HG03469 (cell line): ENCODE measurements around the gene SPAG6.
"Not testable (repeated sequence)": the region's sequence is repeated elsewhere in the genome, so short reads cannot be mapped to it uniquely, and the experiment has no call there.

Source experiments
- ATAC-seq: cut with Tn5 transposase; IDR thresholded peaks from one replicate; pipeline ENCODE4 v1.9.1; 2021; ENCODE audit warnings: mild to moderate bottlenecking, moderate library complexity, moderate number of reproducible peaks; ENCODE audit not compliant: unreplicated experiment

Gene SPAG6

DNA sequence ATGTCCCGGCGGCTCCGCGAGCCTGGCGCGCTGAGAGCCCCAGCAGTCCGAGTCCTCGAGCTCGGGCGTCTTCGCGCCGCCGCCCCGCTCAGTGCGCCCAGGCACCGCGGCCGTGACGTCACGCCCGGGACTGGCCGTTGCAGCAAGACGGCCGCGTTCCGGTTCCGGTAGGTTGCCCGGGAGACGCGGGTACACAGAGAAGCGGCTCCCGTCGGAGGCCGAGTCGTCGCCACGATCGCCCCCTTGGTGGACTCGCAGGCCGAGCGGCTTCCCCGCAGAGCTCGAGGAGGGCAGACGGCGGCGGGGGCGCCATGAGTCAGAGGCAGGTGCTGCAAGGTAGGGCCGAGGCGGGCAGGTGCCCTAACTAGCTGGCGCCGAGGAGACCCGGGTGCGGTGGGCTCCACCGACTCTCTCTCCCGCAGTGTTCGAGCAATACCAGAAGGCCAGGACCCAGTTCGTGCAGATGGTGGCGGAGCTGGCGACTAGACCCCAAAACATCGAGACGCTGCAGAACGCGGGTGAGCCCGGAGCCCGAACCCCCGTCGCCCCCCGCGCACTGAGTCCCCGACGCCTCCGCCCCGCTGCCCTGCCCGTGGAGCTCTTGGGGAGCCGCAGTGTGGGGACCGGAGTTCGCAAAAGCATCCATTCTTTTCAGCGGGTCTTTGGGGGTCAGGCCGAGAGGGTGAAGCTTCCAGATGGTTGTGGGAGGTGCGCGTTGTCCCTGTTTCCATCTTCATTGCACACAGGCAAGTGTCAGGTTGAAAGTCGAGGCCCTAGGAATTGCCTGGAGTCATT is at the start of gene SPAG6:
Gene SPAG6, plus strand, starts transcription at position 196 of the 795 bp plus-strand sequence. Its CDS starts 116 bp downstream, at position 312.
- no peak for ATAC-seq

DNA sequence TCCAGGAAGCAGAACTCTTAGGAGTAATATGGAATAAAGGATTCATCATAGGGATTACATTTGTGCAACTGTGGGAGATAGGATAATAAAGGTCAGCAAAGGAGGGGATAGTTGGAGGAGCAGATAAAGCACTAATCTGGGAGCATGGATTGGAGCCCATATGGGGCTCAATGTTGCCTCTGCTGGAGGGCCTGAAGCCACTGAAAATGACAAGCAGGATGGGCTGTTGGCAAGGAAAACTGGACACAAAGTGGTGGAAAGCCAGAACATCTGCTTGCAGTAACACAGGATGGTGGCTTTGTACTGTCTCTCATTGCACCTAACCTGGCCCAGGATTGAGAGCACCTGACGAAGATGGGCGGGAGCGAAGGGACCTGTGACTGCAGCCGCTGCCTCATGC is 44.1 kb upstream of the SPAG6 start:
- ATAC-seq, result no peak

DNA sequence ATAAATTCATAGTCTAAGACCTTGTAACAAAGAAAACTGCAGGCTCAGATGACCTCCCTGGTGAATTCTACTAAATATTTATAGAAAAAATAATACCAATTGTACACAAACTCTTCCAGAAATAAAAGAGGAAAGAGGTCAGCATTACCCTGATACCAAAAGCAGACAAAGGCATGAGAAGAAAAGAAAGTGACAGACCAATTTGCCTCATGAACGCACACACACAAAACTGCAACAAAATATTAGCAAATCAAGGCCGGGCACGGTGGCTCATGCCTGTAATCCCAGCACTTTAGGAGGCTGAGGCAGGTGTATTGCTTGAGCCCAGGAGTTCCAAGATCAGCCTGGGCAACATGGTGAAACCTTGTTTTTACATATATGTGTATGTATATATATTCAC is 41.8 kb upstream of the SPAG6 start:
- ATAC-seq, result no peak

DNA sequence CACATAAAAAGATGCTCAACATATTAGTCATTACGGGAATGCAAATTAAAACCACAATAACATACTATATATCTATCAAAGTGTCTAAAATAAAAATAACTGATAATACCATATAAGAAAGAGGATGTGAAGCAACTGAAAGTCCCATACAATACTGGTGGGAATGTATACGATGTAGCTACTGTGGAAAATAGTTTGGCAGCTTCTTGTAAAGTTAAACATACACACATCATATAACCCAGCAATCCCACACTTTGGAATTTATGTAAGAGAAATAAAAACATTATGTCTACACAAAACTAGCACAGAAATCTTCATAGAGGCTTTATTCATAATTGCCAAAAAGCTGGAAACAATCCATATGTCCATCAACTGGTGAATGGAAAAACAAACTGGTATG is 39.6 kb upstream of the SPAG6 start:
- ATAC-seq, result no peak

DNA sequence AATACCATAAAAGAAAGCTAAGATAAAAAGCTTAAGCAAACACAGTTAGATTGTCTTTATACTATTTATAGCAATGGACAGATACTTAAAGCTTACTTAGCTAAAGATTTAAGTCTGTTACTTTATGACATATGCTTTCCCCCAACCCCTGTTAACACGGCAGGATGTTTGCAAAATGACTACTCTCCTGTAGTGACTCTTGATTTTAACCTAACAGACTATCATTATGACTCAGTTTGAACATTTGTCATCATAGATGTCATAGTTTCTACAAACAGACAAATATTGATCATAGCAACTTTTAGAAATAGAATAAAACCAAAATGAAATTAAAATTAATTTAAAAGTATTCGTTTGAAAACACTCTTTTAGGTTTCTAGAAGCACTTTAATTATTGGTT is 36.9 kb upstream of the SPAG6 start:
- ATAC-seq, result peak; percentile 91

DNA sequence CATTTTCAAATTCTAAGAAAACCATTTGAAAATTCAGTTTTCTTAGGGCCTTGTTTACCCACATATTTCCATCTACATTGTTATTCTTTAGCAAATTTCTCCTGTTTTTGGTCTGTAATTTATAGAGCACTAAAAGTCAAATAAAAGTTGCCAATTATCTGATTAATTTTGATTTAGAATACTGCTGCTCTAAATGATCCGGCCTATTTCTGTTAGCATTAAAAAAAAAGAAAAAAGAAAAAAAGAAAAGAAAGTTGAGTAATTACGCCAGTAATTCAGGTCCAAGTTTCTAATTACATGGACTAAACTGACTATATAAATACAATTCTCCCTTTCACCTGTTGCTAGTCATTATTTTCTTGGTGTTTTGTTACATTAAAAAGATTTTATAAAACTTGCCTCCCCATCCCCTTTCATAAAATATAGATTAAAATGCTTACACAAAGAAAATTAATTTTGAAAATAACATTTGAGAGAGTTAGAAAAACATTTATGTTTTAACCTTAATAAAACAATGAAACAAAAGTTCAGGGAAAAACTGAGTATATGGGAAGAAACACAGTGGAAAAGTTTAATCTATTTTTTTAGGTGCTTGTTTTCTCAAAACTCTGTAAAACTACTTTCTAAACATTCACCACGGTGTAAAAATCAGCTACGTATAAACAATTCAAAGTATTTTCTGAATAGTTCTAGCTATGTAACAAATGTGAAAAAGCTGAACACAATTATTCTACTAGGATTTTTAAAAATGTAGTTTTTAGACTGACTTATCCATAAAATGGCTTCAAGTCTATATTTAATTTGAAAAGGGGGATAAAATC is 35.9 kb upstream of the SPAG6 start:
- ATAC-seq, result no peak

DNA sequence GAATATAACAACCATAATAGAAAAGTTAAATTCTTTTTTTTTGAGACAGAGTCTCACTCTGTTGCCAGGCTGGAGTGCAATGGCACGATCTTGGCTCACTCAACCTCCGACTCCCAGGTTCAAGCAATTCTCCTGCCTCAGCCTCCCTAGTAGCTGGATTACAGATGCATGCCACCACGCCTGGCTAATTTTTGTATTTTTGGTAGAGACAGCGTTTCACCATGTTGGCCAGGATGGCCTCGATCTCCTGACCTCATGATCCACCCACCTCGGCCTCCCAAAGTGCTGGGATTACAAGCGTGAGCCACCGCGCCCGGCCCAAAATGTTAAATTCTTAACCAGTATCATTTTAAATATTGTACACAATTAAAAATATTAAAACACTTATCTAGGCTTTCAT is 35.3 kb upstream of the SPAG6 start:
- not testable (repeated sequence) for ATAC-seq

DNA sequence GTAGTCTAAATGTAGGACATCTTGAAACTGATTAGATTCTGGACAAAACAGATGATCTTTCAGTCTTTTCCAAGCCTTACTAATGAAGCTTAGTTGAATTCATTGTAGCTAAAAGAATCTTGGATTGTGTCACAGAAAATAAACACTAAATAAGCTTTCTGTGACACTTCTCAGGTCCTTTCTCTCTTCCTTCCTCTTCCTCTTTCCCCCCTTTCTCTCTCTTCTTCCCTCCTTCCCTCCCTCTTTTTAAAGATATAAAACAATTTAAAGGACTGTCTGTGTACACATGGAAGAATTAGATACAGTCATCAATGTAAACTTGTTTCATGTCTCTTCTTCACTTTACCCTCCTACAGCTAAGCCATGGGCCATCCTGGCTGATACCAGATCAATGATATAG is 34.4 kb upstream of the SPAG6 start:
- ATAC-seq, result no peak

DNA sequence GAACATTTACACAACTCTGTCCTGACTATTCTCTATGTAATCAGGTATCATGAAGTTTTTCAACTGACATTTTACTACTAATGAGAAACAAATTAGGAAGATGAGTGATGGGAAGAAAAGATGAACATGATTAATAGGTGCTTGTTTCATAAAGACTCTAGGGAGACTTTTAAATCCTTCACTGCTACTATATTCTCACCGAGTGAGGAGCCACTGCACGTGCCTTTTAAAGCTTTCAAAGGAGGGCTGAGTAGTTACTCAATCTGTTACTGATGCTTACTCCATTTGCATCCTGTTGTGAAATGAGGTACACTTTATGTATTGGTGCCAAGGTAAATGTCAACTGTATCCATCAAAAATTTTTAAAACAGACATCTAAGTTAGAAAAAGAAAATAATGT is 30.4 kb upstream of the SPAG6 start:
- ATAC-seq, result no peak

DNA sequence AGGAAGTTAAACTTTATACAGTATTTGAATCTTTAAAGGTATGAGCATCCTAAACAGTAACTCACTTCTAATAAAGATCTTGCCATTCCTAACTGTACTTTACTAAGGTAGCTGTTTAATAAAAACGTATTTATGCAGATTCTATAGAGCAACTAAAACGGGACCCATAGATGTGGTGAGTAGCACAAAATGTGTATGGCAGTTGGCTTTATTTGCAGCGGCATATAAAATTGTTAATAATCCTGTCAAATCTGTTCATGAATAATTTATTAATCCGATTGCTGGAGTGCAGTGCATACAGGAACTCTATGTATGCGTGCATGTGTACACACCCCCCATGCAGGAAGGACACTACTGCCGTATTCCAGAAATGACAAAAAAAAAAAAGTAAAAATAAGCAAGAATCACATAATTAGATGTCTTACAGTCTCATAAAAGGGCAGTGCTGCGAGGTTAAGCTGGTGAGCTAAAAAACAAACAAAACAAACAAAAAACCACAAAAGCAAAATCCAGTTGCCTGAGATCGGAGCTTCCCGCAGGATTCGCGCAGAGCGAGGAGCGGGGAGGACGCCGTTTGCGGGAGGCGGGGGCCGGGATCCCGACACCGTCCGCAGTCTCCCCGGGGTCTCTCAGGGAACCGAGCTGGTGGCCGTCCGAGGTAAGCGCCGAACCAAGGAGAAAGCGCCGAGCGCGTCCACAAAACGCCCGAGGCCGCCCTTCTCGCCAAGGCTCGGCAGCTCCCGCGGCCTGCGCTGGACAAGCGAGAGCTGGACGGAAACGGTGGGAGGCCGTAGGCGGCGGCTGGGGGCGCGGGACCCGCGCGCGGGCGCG is 29.6 kb upstream of the SPAG6 start:
- peak; percentile 5 for ATAC-seq

DNA sequence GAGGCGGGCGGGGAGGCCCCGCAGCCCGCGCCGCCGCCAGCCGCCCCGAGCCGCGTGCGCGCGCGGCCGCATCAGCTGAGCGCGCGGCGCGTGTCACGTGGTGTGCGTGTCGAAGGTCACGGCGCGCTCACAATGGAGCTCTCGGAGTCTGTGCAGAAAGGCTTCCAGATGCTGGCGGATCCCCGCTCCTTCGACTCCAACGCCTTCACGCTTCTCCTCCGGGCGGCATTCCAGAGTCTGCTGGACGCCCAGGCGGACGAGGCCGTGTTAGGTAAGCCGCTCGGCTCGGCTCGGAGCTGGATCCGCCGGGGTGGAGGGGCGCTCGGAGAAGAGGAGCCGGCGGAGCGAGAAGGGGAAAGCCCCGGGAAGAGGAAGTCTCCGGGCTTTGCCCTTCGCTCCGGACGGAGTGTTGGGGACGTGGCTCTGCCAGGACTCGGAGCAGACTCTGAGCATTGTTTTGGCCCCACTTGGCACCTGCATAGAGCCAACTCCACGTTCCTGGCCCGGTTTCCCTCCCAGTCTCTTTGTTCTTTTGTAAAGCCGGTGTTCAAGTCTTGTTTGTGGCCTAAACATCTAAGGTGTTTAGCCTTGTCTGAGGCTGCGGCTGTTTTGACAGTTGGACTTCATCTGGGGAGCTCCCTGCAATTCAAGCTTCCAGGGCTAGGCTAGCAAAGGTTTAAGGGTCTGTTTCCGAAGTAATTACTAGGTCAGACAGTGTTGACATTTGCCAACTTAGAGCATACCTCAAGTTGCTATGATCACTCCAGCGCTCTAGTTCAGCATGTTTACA is 28.8 kb upstream of the SPAG6 start, which contains the start of gene COMMD3:
Gene COMMD3, plus strand, starts transcription at position 103 of the 790 bp plus-strand sequence. Its CDS starts 30 bp downstream, at position 133.
- ATAC-seq, result peak; percentile 49

DNA sequence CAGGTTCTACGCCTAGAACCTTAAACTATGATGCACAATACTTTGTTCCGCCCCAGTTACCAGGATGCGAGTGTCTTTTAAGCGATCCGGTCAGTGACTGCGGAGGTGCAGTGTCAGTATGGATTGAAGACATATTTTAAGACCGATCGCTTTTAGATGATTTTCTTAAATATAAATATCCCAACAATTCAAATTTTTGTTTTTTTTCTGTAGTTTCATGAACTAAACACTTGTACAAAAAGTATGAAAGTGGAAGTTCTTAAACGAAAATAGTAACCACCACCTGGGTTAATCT is 28.3 kb upstream of the SPAG6 start:
- peak; percentile 22 for ATAC-seq

DNA sequence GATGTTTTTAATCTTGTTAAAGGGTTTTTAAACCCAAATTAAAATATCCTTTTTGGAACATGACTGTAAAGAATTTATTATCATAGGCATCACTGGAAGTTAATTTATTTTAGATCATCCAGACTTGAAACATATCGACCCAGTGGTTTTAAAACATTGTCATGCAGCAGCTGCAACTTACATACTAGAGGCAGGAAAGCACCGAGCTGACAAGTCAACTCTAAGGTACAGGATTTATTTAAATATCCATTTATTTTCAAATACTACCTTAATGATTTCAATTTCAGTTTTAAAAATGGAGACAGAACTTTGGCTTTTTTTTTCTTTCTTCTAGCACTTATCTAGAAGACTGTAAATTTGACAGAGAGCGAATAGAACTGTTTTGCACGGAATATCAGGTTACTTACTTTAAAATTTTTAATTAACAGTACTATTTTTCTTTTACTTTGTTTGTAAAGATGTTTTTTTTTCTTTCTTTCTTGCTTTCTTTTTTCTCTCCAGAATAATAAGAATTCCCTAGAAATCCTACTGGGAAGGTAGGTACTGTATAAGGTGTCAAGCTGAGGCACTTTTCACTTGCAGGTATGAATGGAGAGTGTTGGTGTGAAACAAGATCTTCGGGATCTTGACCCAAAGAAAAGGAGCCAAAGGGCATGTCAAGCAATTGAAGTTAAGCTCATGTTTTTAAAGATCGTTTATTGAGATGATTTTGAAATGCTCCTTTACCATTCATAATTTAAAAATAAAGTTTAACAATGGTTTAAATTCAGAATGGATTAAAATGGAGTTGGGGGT is 27.3 kb upstream of the SPAG6 start:
- ATAC-seq, result no peak

DNA sequence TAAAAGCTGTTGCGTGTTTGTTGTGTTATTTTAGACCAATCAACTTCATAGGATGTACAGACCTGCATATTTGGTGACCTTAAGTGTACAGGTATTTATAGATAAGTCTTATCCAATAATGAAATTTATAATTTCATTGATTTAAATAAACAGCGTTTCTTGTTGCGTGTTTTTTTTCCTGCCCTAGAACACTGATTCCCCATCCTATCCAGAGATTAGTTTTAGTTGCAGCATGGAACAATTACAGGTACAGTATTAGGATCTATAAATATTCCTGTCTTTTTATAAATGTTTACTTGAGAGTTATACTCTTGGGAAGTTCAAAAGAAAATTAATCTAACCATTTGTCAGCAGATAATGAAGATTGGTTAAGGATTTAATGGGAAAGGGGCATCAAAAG is 26.5 kb upstream of the SPAG6 start:
- ATAC-seq, result no peak

DNA sequence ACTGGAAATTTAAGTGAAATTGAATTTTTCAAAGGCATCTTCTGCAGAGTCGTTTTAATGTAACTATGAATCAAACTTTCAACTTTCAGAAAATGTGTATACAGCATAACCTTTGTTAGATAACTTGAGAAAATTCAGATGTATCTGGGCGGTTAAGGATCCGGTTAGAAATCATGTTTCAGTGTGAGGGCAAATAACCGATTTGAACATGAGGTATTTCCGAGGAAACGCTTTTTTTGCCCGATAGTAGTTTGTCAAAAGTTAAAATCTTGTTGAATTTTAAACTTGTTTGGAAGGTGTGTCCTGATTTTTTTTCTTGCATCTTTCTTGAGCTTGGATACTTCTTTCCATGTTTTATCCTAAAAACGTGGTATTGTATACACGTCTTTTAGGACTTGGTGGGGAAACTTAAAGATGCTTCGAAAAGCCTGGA is 25.7 kb upstream of the SPAG6 start:
- ATAC-seq, result no peak

DNA sequence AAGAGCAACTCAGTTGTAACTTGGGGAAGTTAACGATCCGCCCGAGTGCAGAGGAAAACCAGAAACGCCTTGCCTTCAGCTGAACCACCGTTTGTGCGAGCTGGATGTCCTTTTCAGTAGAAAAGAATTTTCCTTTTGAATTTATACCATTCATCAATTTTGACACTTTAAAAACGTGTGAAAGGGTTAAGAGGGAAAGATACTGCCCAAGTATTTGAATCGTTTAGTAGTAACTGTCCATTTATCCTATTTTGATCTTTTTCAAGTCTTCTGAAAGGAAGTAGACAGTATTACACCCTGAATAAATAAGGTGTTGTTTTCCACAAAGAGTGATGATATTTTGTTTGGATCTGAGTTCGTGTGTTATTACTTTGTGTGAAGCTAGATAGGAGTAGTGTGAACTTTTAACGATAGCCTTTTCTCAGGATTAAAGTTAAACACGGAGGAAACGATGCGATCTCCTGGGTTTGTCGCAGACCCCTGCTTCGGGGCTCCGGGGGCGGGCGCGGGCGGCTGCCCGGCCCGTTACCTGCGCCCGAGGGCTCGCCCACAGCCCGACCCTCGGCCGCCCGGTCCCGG is 25.2 kb upstream of the SPAG6 start:
- ATAC-seq, result no peak

DNA sequence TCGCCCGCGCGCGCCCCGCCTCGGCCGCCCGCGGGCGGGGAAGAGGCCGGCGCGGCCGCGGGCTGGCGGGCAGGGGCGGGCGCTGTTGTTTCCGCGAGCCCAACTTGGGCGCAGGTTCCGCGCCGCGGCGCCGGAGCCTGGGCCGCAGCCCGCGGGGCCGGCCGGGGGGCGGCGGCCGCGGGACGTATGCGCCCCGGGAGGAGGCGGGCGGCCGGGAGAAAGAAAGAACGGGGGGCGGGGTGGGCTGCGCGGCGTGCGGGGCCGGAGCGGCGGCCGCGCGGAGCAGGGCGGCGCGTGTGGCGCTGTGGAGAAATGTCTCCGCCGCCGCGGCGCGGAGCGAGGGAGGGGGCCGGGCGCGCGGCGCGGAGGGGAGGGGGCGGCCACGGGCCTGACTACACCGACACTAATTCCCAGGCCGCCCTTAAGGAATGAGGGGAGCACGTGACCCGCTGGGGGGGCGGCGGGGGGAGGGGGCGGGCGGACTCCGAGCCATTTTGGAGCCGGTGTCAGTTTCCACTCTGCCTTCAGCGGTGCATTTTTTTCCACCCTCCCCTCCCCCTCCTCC is 24.6 kb upstream of the SPAG6 start, which contains the start of gene BMI1:
Gene BMI1, plus strand, starts transcription at position 509 of the 565 bp plus-strand sequence. CDS start 5,351 bp downstream, outside the sequence.
- no peak for ATAC-seq

DNA sequence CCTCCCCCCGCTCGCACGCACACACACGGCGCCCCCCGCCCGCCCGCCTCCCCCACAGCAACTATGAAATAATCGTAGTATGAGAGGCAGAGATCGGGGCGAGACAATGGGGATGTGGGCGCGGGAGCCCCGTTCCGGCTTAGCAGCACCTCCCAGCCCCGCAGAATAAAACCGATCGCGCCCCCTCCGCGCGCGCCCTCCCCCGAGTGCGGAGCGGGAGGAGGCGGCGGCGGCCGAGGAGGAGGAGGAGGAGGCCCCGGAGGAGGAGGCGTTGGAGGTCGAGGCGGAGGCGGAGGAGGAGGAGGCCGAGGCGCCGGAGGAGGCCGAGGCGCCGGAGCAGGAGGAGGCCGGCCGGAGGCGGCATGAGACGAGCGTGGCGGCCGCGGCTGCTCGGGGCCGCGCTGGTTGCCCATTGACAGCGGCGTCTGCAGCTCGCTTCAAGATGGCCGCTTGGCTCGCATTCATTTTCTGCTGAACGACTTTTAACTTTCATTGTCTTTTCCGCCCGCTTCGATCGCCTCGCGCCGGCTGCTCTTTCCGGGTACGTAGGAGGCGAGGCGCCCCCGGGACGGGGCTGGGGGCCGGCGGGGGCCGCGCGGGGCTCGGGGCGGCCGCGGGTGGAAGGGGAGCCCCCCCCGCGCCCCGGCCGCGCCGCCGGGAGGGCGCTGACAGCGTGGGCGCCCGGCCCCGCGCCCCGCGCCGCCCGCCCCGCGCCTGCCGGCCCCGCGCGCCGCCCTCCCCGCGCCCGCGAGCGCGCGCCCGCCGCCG is 24.0 kb upstream of the SPAG6 start:
- ATAC-seq, result no peak
